Stimulated activated naive CD8-positive, alpha-beta T cell treated with anti-CD3 and anti-CD28 coated beads, Interleukin-15, Interleukin-2, amounts not matched to agents 100 ng/mL and 50 ng/mL, for 24 hours (primary cell): ENCODE measurements around the gene RNF6.

Source experiments
- H3K27ac Mint-ChIP-seq: one replicate; pipeline ENCODE4 v1.8.0; 2021; ENCODE audit warnings: mild to moderate bottlenecking, mixed read lengths
- H3K27me3 Mint-ChIP-seq: one replicate; pipeline ENCODE4 v1.8.0; 2021; ENCODE audit warnings: mixed read lengths
- H3K36me3 Mint-ChIP-seq: one replicate; pipeline ENCODE4 v1.8.0; 2021; ENCODE audit warnings: low read depth, mixed read lengths
- H3K4me1 Mint-ChIP-seq: one replicate; pipeline ENCODE4 v1.8.0; 2021; ENCODE audit warnings: low read depth, mixed read lengths
- H3K4me3 Mint-ChIP-seq: one replicate; pipeline ENCODE4 v1.8.0; 2021; ENCODE audit warnings: mild to moderate bottlenecking, mixed read lengths
- H3K9me3 Mint-ChIP-seq: one replicate; pipeline ENCODE4 v1.8.0; 2021; ENCODE audit warnings: mixed read lengths

RNF6 gene

GRCh38 chr13:26208287-26208686 is 13.8 kb downstream of the RNF6 start:
- Mint-ChIP-seq H3K27me3 (no peaks in the 10 kb centered on the region), H3K4me1 (no peaks in the 10 kb centered on the region), H3K36me3 (peaks cover 40% of the 10 kb centered on the region), H3K27ac (no peak overlapping the region), H3K4me3 (no peak overlapping the region), H3K9me3 (no peaks in the 10 kb centered on the region)

DNA sequence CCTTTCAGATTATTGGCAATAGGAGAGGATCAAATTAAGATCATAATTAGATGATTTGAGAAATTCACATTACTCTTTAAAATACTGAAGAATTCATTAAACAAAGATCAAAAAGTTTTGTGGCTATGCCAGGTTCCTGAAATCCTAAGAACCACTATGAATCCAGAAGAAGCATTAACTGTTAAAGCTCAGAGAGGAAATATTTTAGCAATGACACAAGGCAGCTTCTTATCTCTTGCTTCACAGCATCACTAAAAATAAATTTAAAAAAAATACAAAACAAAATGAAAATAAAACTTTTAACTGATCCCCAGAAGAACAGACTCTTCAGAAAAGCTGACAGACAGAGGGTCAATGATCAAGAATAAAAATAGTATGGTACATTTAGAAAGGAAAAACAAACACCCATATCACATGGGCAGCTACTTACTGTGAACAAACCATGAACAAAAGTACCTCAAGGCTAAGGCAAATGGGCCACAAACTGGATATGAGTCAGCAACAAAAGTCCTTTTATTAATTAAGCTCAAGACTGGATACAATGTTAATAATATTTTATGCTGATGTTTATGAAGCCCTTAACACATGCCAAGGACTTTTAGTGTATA is 19.6 kb downstream of the RNF6 start:
- H3K4me1 Mint-ChIP-seq, result no peaks in the 10 kb centered on the region
- no peaks in the 10 kb centered on the region for H3K27me3 Mint-ChIP-seq
- H3K36me3 Mint-ChIP-seq, result peaks cover 35% of the 10 kb centered on the region
- peaks cover 2% of the 10 kb centered on the region for H3K9me3 Mint-ChIP-seq
- no peak overlapping the region for H3K4me3 Mint-ChIP-seq
- no peak overlapping the region for H3K27ac Mint-ChIP-seq

DNA sequence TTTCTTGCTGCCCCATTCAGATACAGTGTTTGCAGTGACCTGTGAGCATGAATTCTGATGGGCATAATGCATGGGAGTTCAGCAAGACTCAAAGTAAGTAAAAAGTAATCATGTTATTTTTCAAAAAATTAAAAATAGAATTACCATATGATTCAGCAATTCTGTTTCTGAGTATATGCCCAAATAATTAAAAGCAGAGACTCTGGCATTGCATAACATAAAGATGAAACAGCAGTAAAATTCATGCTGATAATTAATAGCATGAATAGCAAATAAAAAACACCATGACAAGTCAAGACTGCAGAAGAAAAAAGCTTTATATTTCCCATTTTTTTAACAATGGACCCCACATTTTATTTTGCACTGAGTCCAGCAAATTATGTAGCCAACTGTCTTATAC is 21.3 kb downstream of the RNF6 start:
- H3K4me3 Mint-ChIP-seq, result no peak overlapping the region
- peaks cover 38% of the 10 kb centered on the region for H3K36me3 Mint-ChIP-seq
- H3K27me3 Mint-ChIP-seq, result no peaks in the 10 kb centered on the region
- H3K4me1 Mint-ChIP-seq, result no peaks in the 10 kb centered on the region
- H3K27ac Mint-ChIP-seq, result no peak overlapping the region
- H3K9me3 Mint-ChIP-seq, result peaks cover 7% of the 10 kb centered on the region

- no peaks in the 10 kb centered on the region for H3K27me3 Mint-ChIP-seq
- no peak overlapping the region for H3K27ac Mint-ChIP-seq
- H3K4me3 Mint-ChIP-seq, result no peak overlapping the region
- H3K4me1 Mint-ChIP-seq, result no peaks in the 10 kb centered on the region
- H3K36me3 Mint-ChIP-seq, result peaks cover 42% of the 10 kb centered on the region
- H3K9me3 Mint-ChIP-seq, result peaks cover 17% of the 10 kb centered on the region
Observed at GRCh38 chr13:26198116-26198515, 24.0 kb downstream of the RNF6 start.

DNA sequence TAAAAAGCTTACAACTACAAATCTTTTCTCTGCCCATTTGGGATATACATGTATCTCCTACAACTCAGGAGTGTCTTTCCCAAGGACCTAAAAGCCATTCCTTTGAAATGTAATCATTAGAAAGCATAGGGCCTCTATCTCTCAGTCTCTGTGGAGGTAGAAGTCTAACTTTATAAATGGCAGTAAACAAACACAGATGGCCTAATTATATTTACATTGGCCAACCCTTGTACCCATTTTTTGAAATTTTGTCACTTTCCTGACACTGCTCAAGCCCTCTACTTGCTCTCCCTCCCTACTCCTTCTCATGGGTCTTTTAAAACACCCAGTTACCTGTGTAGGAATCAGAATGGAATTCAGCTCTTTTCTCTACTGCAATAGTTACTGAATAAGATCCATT is 24.8 kb downstream of the RNF6 start:
- Mint-ChIP-seq H3K9me3 (peaks cover 17% of the 10 kb centered on the region), H3K27ac (no peak overlapping the region), H3K27me3 (no peaks in the 10 kb centered on the region), H3K4me1 (no peaks in the 10 kb centered on the region), H3K36me3 (peaks cover 39% of the 10 kb centered on the region), H3K4me3 (no peak overlapping the region)

- Mint-ChIP-seq H3K27me3 (no peaks in the 10 kb centered on the region), H3K4me1 (peaks cover 42% of the 10 kb centered on the region), H3K27ac (peak overlapping the region; percentile 89), H3K4me3 (peak overlapping the region; percentile 83), H3K9me3 (no peaks in the 10 kb centered on the region), H3K36me3 (peaks cover 9% of the 10 kb centered on the region)
Observed at GRCh38 chr13:26186995-26187394, 35.1 kb downstream of the RNF6 start.

- H3K4me3 Mint-ChIP-seq, result peak overlapping the region; percentile 83
- H3K27me3 Mint-ChIP-seq, result no peaks in the 10 kb centered on the region
- H3K36me3 Mint-ChIP-seq, result peaks cover 9% of the 10 kb centered on the region
- peaks cover 42% of the 10 kb centered on the region for H3K4me1 Mint-ChIP-seq
- H3K27ac Mint-ChIP-seq, result peak overlapping the region; percentile 89
- no peaks in the 10 kb centered on the region for H3K9me3 Mint-ChIP-seq
Observed at GRCh38 chr13:26186118-26186870, 35.8 kb downstream of the RNF6 start.

- H3K4me1 Mint-ChIP-seq, result peaks cover 42% of the 10 kb centered on the region
- H3K9me3 Mint-ChIP-seq, result no peaks in the 10 kb centered on the region
- peak overlapping the region; percentile 83 for H3K4me3 Mint-ChIP-seq
- peaks cover 9% of the 10 kb centered on the region for H3K36me3 Mint-ChIP-seq
- peak overlapping the region; percentile 89 for H3K27ac Mint-ChIP-seq
- H3K27me3 Mint-ChIP-seq, result no peaks in the 10 kb centered on the region
Observed at GRCh38 chr13:26185720-26186117, 36.4 kb downstream of the RNF6 start.

- H3K4me3 Mint-ChIP-seq, result no peak overlapping the region
- peaks cover 2% of the 10 kb centered on the region for H3K36me3 Mint-ChIP-seq
- no peaks in the 10 kb centered on the region for H3K27me3 Mint-ChIP-seq
- H3K4me1 Mint-ChIP-seq, result peaks cover 39% of the 10 kb centered on the region
- no peaks in the 10 kb centered on the region for H3K9me3 Mint-ChIP-seq
- no peak overlapping the region for H3K27ac Mint-ChIP-seq
Observed at GRCh38 chr13:26184791-26185250, 37.3 kb downstream of the RNF6 start.

DNA sequence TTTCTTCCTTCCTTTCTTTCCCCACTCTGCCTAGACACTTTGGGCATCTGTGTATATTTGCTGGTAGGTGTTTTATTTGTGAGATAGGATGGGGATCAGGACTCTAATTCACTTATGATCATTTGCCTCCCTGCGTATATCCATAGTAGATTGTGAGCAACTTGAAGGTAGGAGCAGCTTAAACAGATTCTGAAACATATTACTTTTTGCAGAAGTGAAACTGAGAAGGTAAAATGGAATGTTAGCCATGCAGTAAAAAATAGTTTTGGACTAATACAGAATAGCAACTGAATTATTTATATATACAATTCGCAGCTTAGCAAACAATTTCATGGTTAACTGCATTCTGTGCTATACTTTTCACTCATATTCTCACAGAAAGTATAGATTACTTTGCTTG is 38.7 kb downstream of the RNF6 start:
- H3K36me3 Mint-ChIP-seq, result no peaks in the 10 kb centered on the region
- no peaks in the 10 kb centered on the region for H3K9me3 Mint-ChIP-seq
- no peak overlapping the region for H3K27ac Mint-ChIP-seq
- H3K27me3 Mint-ChIP-seq, result no peaks in the 10 kb centered on the region
- peaks cover 35% of the 10 kb centered on the region for H3K4me1 Mint-ChIP-seq
- no peak overlapping the region for H3K4me3 Mint-ChIP-seq

DNA sequence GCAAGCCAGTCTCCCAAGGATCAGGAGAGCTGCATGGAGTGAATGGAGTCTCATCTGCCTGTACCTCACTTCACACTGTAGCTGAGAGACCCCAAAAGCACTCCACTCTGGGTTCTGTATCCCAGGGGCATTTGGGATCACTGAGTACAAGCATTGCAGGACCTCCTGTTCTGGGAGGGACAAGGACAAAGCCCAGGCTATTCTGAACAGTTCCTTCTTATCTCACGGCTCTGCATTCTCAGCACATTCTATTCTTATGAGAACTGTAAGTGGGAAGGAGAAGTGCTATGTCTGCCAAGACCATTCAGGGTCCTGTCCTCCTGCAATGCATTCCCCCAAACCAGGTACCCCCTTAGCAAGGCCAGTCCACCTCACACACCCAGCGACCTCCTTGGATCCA is 42.8 kb downstream of the RNF6 start:
- Mint-ChIP-seq H3K36me3 (no peaks in the 10 kb centered on the region), H3K27ac (no peak overlapping the region), H3K4me3 (no peak overlapping the region), H3K4me1 (peaks cover 3% of the 10 kb centered on the region), H3K9me3 (no peaks in the 10 kb centered on the region), H3K27me3 (no peaks in the 10 kb centered on the region)

GRCh38 chr13:26168835-26169234 is 53.3 kb downstream of the RNF6 start:
- Mint-ChIP-seq H3K4me3 (no peak overlapping the region), H3K27ac (no peak overlapping the region), H3K36me3 (no peaks in the 10 kb centered on the region), H3K4me1 (no peaks in the 10 kb centered on the region), H3K9me3 (no peaks in the 10 kb centered on the region), H3K27me3 (no peaks in the 10 kb centered on the region)

GRCh38 chr13:26168237-26168814 is 53.8 kb downstream of the RNF6 start:
- no peaks in the 10 kb centered on the region for H3K4me1 Mint-ChIP-seq
- no peaks in the 10 kb centered on the region for H3K36me3 Mint-ChIP-seq
- H3K9me3 Mint-ChIP-seq, result no peaks in the 10 kb centered on the region
- no peak overlapping the region for H3K4me3 Mint-ChIP-seq
- no peak overlapping the region for H3K27ac Mint-ChIP-seq
- H3K27me3 Mint-ChIP-seq, result no peaks in the 10 kb centered on the region

DNA sequence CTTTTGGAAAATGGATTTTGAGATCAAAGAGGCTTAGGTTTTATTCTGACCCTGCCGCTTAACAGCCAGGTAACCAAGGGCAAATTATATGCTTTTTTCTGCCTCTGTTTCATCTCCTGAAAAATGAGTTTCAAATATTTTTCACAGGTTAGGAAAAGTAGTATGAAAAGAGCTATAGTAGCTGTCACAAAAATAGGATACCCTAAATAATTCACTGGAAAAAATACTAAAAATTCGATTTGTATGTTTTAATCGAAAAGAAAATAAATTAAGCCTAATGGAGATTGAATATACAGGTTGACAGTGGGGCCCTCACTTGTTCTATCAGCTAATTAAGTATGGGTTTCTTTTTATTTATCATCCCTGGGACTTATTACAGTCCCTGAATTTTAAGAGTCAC is 58.3 kb downstream of the RNF6 start:
- H3K4me1 Mint-ChIP-seq, result no peaks in the 10 kb centered on the region
- H3K27me3 Mint-ChIP-seq, result peaks cover 3% of the 10 kb centered on the region
- H3K4me3 Mint-ChIP-seq, result no peak overlapping the region
- no peak overlapping the region for H3K27ac Mint-ChIP-seq
- no peaks in the 10 kb centered on the region for H3K36me3 Mint-ChIP-seq
- no peaks in the 10 kb centered on the region for H3K9me3 Mint-ChIP-seq
